DOHH2 (cell line): ENCODE data around the gene MICAL3.

Source experiments
- CTCF ChIP-seq: fragments of 200-600 bp; sonication (generic); IDR thresholded peaks from one replicate; pipeline ENCODE4 v1.5.1; 2014; ENCODE audit warnings: antibody characterized with exemption, mild to moderate bottlenecking, low read depth, low read length; ENCODE audit not compliant: poor library complexity, severe bottlenecking
- EZH2phosphoT487 ChIP-seq: fragments of 200-600 bp; sonication (generic); IDR thresholded peaks from 2 replicates; pipeline ENCODE4 v1.6.1; 2017; ENCODE audit warnings: borderline replicate concordance, mild to moderate bottlenecking, antibody characterized with exemption, low read length, moderate library complexity, mixed read lengths

GRCh38 chr22:17906978-17907747, 117.2 kb downstream of the MICAL3 start:
- no peak for TF ChIP-seq CTCF
- TF ChIP-seq EZH2phosphoT487: no peak
